PC-3 (cell line): ENCODE results near the gene ARID3C. TPM values are rescaled to one million over a fixed set of nuclear protein-coding genes. Genes with fewer than 3 reads are reported as not detected.
"Not testable (repeated sequence)": the region's sequence is repeated elsewhere in the genome, so short reads cannot be mapped to it uniquely, and the experiment has no call there.

Source experiments
- ATAC-seq: fragments of 200-7000 bp; cut with Tn5 transposase; 2 replicates; pipeline ENCODE4 v1.9.1; 2020; ENCODE audit warnings: mild to moderate bottlenecking, moderate library complexity
- BruUV-seq: library from RNA; stranded (reverse); fragments of 400-500 nt; replicated peaks from 2 replicates; lab custom pipeline; 2021; lab: Mats Ljungman, UMichigan
- CTCF ChIA-PET: fragments of 300-600 bp; sonication (Branson Sonifier 250); formaldehyde crosslinking; loops from one replicate; lab custom pipeline; 2022; ENCODE audit warnings: antibody characterized with exemption; lab: Charles Lee
- POLR2A ChIA-PET: fragments of 300-600 bp; sonication (Branson Sonifier 250); formaldehyde crosslinking; loops from one replicate; lab custom pipeline; 2022; ENCODE audit warnings: antibody characterized with exemption; ENCODE audit not compliant: unreplicated experiment; lab: Charles Lee
- DNase-seq: peaks from one replicate; pipeline ENCODE4 v3.0.0-alpha.2; 2015
- H2AFZ ChIP-seq: fragments of 300-600 bp; sonication (generic); 2 replicates; pipeline ENCODE4 v1.6.0; 2016; ENCODE audit warnings: antibody characterized with exemption, low read length
- H3F3A ChIP-seq: fragments of 300-600 bp; sonication (generic); one replicate; pipeline ENCODE4 v1.6.0; 2017; ENCODE audit warnings: antibody characterized with exemption, low read length, control low read depth, mild to moderate bottlenecking; ENCODE audit not compliant: unreplicated experiment
- H3K27ac ChIP-seq: fragments of 300-600 bp; sonication (generic); 2 replicates; pipeline ENCODE4 v1.5.1; 2016; ENCODE audit warnings: mild to moderate bottlenecking, low read length
- H3K27me3 ChIP-seq: fragments of 300-600 bp; sonication (generic); 2 replicates; pipeline ENCODE4 v1.6.1; 2016; ENCODE audit warnings: low read length, mixed read lengths
- H3K36me3 ChIP-seq: fragments of 300-600 bp; sonication (generic); 2 replicates; pipeline ENCODE4 v1.6.1; 2016; ENCODE audit warnings: low read depth, mixed run types, low read length, mixed read lengths
- H3K4me1 ChIP-seq: fragments of 300-600 bp; sonication (generic); 2 replicates; pipeline ENCODE4 v1.5.1; 2016; ENCODE audit warnings: low read length; ENCODE audit not compliant: insufficient read depth
- H3K4me2 ChIP-seq: fragments of 300-600 bp; sonication (generic); 2 replicates; pipeline ENCODE4 v1.6.0; 2016; ENCODE audit warnings: low read length
- H3K4me3 ChIP-seq: fragments of 300-600 bp; sonication (generic); 2 replicates; pipeline ENCODE4 v1.5.1; 2016; ENCODE audit warnings: mild to moderate bottlenecking, low read length, mixed read lengths
- H3K79me2 ChIP-seq: fragments of 300-600 bp; sonication (generic); 2 replicates; pipeline ENCODE4 v1.6.1; 2017; ENCODE audit warnings: low read length, mixed read lengths
- H3K9ac ChIP-seq: fragments of 300-600 bp; sonication (generic); 2 replicates; pipeline ENCODE4 v1.6.0; 2016; ENCODE audit warnings: mild to moderate bottlenecking, low read length
- H3K9me2 ChIP-seq: fragments of 300-600 bp; sonication (generic); replicated peaks from 2 replicates; pipeline ENCODE4 v1.6.1; 2016; ENCODE audit warnings: mixed run types, low read length, mixed read lengths
- H3K9me3 ChIP-seq: fragments of 300-600 bp; sonication (generic); 2 replicates; pipeline ENCODE4 v1.6.1; 2016; ENCODE audit warnings: low read length, mixed read lengths
- H4K20me1 ChIP-seq: fragments of 300-600 bp; sonication (generic); 2 replicates; pipeline ENCODE4 v1.6.1; 2016; ENCODE audit warnings: low read length, mixed read lengths
- CTCF ChIP-seq: fragments of 300-600 bp; sonication (generic); conservative IDR thresholded peaks from 2 replicates; pipeline ENCODE4 v1.5.1; 2017; ENCODE audit warnings: antibody characterized with exemption, low read depth, mild to moderate bottlenecking, low read length
- EZH2 ChIP-seq: fragments of 300-600 bp; sonication (generic); IDR thresholded peaks from one replicate; pipeline ENCODE4 v1.6.1; 2017; ENCODE audit warnings: antibody characterized with exemption, mild to moderate bottlenecking, low read length; ENCODE audit not compliant: unreplicated experiment
- EZH2phosphoT487 ChIP-seq: fragments of 300-600 bp; sonication (generic); IDR thresholded peaks from 2 replicates; pipeline ENCODE4 v1.6.1; 2018; ENCODE audit warnings: mild to moderate bottlenecking, antibody characterized with exemption, low read length, borderline replicate concordance
- intact Hi-C: fragments of 100-400 bp; cut with micrococcal nuclease; formaldehyde crosslinking; loops from 2 replicates; pipeline ENCODE4 v1.9.0; 2023
- total RNA-seq: library from RNA; depleted of rRNA; stranded (reverse); fragments of >200 nt; gene quantifications from 2 replicates; pipeline ENCODE4 v1.2.3, GENCODE V29; 2014

Gene ARID3C
- total RNA-seq, 1 experiment from 2014 or later: not detected

GRCh38 chr9:34644766-34645314, 16.0 kb upstream of the ARID3C start:
- Histone ChIP-seq H3K9ac (no peak overlapping the region), H3K36me3 (no peaks in the 10 kb centered on the region), H4K20me1 (no peaks in the 10 kb centered on the region), H3K9me2 (no peaks in the 10 kb centered on the region), H3K4me2 (no peak overlapping the region), H3K4me1 (peaks cover 12% of the 10 kb centered on the region; the same call in 1 of the 2 replicates), H3K27ac (no peak overlapping the region), H3K9me3 (no peaks in the 10 kb centered on the region), H3F3A (no peaks in the 10 kb centered on the region), H3K79me2 (peaks cover 10% of the 10 kb centered on the region; the same call in 1 of the 2 replicates), H3K4me3 (no peak overlapping the region), H2AFZ (no peak overlapping the region), H3K27me3 (no peaks in the 10 kb centered on the region)
- ChIA-PET CTCF (no interaction called here), POLR2A (no interaction called here)
- intact Hi-C loops: no loop called here
- DNase-seq: no peak
- BruUV-seq: no TSS peak
- no peak for TF ChIP-seq EZH2phosphoT487
- TF ChIP-seq CTCF: no peak
- no peak for TF ChIP-seq EZH2
- ATAC-seq: no peak

GRCh38 chr9:34642679-34643078, 13.8 kb upstream of the ARID3C start:
- no peak overlapping the region for H3K9ac ChIP-seq
- H3K9me3 ChIP-seq: no peaks in the 10 kb centered on the region
- H3F3A ChIP-seq: no peaks in the 10 kb centered on the region
- peaks cover 9% of the 10 kb centered on the region; the same call in 1 of the 2 replicates for H3K79me2 ChIP-seq
- H3K4me3 ChIP-seq: no peak overlapping the region
- intact Hi-C loops: no loop called here
- H4K20me1 ChIP-seq: no peaks in the 10 kb centered on the region
- H3K36me3 ChIP-seq: no peaks in the 10 kb centered on the region
- no peak overlapping the region for H3K27ac ChIP-seq
- no TSS peak for BruUV-seq
- ChIA-PET CTCF (no interaction called here), POLR2A (no interaction called here)
- no peak overlapping the region for H3K4me2 ChIP-seq
- H2AFZ ChIP-seq: no peak overlapping the region
- no peaks in the 10 kb centered on the region for H3K9me2 ChIP-seq
- TF ChIP-seq EZH2phosphoT487 (no peak), EZH2 (no peak), CTCF (no peak)
- no peaks in the 10 kb centered on the region for H3K27me3 ChIP-seq
- no peak for ATAC-seq
- H3K4me1 ChIP-seq: peaks cover 12% of the 10 kb centered on the region; the same call in 1 of the 2 replicates
- DNase-seq: no peak

GRCh38 chr9:34639322-34639721, 10.5 kb upstream of the ARID3C start:
- peaks cover 25% of the 10 kb centered on the region for H3K79me2 ChIP-seq
- H2AFZ ChIP-seq, ATAC-seq, BruUV-seq, intact Hi-C loops, H3K27ac ChIP-seq, H3K9ac ChIP-seq, H4K20me1 ChIP-seq, H3K4me2 ChIP-seq, H3K9me3 ChIP-seq, DNase-seq, H3K4me3 ChIP-seq, CTCF ChIA-PET, H3K9me2 ChIP-seq, H3K27me3 ChIP-seq, POLR2A ChIA-PET, H3F3A ChIP-seq, H3K4me1 ChIP-seq, H3K36me3 ChIP-seq: not testable (repeated sequence)
